Pancreas (tissue), 8 donors: ENCODE results near the gene SCG2. TPM values are rescaled to one million over a fixed set of nuclear protein-coding genes. Genes with fewer than 3 reads are reported as not detected.

ENCODE experiments used
- polyA plus RNA-seq, 2 donors: library from polyadenylated mRNA; stranded (reverse); fragments of 200-250 nt; gene quantifications; one replicate each; pipeline ENCODE4 v1.2.3, GENCODE V29; 2013
- total RNA-seq, 6 donors: library from RNA; stranded (reverse); fragmentation: NEBNext Ultra II Directional in 4 of 6; extraction: Animal tissue kit (Norgen Biotek cat#: 25700) in 4 of 6; gene quantifications; one replicate each; pipeline versions ENCODE4 v1.2.1 to v1.2.4, GENCODE V29; 2021 to 2023
- donor health status: healthy with polysubstance abuse.
- donor health status: DM: no; HTN: no; CAD: no; lungs with moderate emphysema.
- donor health status: DM: no; HTN: no; CAD: no.
- donor health status: Bipolar disorder and iron deficiency.
- donor health status: DM: yes; HTN: yes; CAD: no.
- donor health status: DM: no; HTN: no; CAD: no.
- donor health status: DM: no; HTN: no; CAD: no.
- donor health status: DM: yes; HTN: yes; CAD: no.

The SCG2 gene
- total and polyA plus RNA-seq, 8 donors = 4.4 to 189 (median 19.3) TPM

Other genes starting within 250 kb of the SCG2 start
- gene AP1S3, start 235.2 kb upstream of the SCG2 start, total RNA-seq = 1 to 10 TPM; 2.1 to 8.5 (median 4.5) TPM
- gene AP1S3, start 235.2 kb upstream of the SCG2 start, polyA plus RNA-seq = 1 to 10 TPM; 1.9 to 3.1 TPM